T-cell (primary cell): Measurements from ENCODE around the gene TSHR. TPM values are rescaled to one million over a fixed set of nuclear protein-coding genes. Genes with fewer than 3 reads are reported as not detected.

ENCODE experiments used
- ATAC-seq, 4 experiments: fragments of 200-7000 bp in 3 of 4; fragments of 150-1000 bp in 1 of 4; cut with Tn5 transposase; replicated peaks in 1 of 4; 1 replicate in 3 of 4; 2 replicates in 1 of 4; pipeline ENCODE4 v1.10.0; 2021; ENCODE audit warnings: moderate library complexity in 3 of 4, mild to moderate bottlenecking in 2 of 4, moderate number of reproducible peaks in 1 of 4
- CTCF ChIA-PET, 2 donors: fragments of 300-600 bp; sonication (Branson Sonifier 250); formaldehyde crosslinking; loops; one replicate each; lab custom pipeline; 2022; ENCODE audit warnings: antibody characterized with exemption in 2 of 2; lab: Charles Lee
- POLR2A ChIA-PET, 2 donors: fragments of 300-600 bp; sonication (Branson Sonifier 250); formaldehyde crosslinking; loops; one replicate each; lab custom pipeline; 2022; ENCODE audit warnings: antibody characterized with exemption in 2 of 2; lab: Charles Lee
- DNase-seq, 35 experiments: peaks; one replicate each; pipeline versions ENCODE4 v3.0.0 to v3.0.0-alpha.2; 2013 to 2023
- H3K27ac ChIP-seq: one replicate; pipeline ENCODE4 v1.5.1; 2013; ENCODE audit warnings: low read length
- H3K27me3 ChIP-seq, 2 experiments: replicated peaks in 1 of 2; 1 replicate in 1 of 2; 2 replicates in 1 of 2; pipeline versions ENCODE4 v1.6.1 to v1.7.0; 2013; ENCODE audit warnings: low read length in 1 of 2, mixed read lengths in 1 of 2; ENCODE audit not compliant: control insufficient read depth in 2 of 2, insufficient read depth in 2 of 2; ENCODE audit errors: extremely low read depth in 1 of 2
- H3K36me3 ChIP-seq, 2 donors: 1 replicate in 1 of 2; 2 replicates in 1 of 2; pipeline versions ENCODE4 v1.6.1 to v1.7.0; 2013; ENCODE audit warnings: low read length in 1 of 2; ENCODE audit not compliant: control insufficient read depth in 2 of 2, insufficient read depth in 1 of 2; ENCODE audit errors: extremely low read depth in 1 of 2
- H3K4me1 ChIP-seq, 2 experiments: 1 replicate in 1 of 2; 2 replicates in 1 of 2; pipeline versions ENCODE4 v1.6.1 to v1.7.0; 2013; ENCODE audit warnings: low read length in 2 of 2, mixed read lengths in 1 of 2; ENCODE audit not compliant: insufficient read depth in 2 of 2, control insufficient read depth in 1 of 2; ENCODE audit errors: extremely low read depth in 1 of 2
- H3K4me3 ChIP-seq, 2 donors: 1 replicate in 1 of 2; 2 replicates in 1 of 2; pipeline versions ENCODE4 v1.5.1 to v1.7.0; 2013; ENCODE audit warnings: mild to moderate bottlenecking in 2 of 2, low read length in 1 of 2, moderate library complexity in 1 of 2; ENCODE audit not compliant: control insufficient read depth in 1 of 2; ENCODE audit errors: extremely low read depth in 1 of 2
- H3K9me3 ChIP-seq: 2 replicates; pipeline ENCODE4 v1.7.0; 2013
- H3K27ac Mint-ChIP-seq, 2 donors: one replicate each; pipeline ENCODE4 v1.8.0; 2020 to 2021; ENCODE audit warnings: mild to moderate bottlenecking in 2 of 2, mixed read lengths in 2 of 2
- H3K27me3 Mint-ChIP-seq, 2 donors: one replicate each; pipeline ENCODE4 v1.8.0; 2021 to 2022; ENCODE audit warnings: mixed read lengths in 2 of 2
- H3K36me3 Mint-ChIP-seq: one replicate; pipeline ENCODE4 v1.8.0; 2021; ENCODE audit warnings: mixed read lengths
- H3K4me1 Mint-ChIP-seq, 3 donors: one replicate each; pipeline ENCODE4 v1.8.0; 2020 to 2022; ENCODE audit warnings: mixed read lengths in 3 of 3, mild to moderate bottlenecking in 1 of 3
- H3K4me3 Mint-ChIP-seq, 3 donors: one replicate each; pipeline ENCODE4 v1.8.0; 2020 to 2022; ENCODE audit warnings: mild to moderate bottlenecking in 3 of 3, mixed read lengths in 3 of 3, moderate library complexity in 3 of 3
- H3K9me3 Mint-ChIP-seq, 3 donors: one replicate each; pipeline ENCODE4 v1.8.0; 2020 to 2022; ENCODE audit warnings: mixed read lengths in 3 of 3
- WGBS: methylation state at CpG from one replicate; pipeline ENCODE4 v1.1.5; 2013; ENCODE audit warnings: missing lambda C conversion rate; ENCODE audit not compliant: insufficient coverage; 5-methylcytosine and 5-hydroxymethylcytosine counted together
- total RNA-seq, 35 experiments: library from RNA in 6 of 35; stranded (reverse) in 6 of 35; fragments of 120-200 nt in 1 of 35; gene quantifications; one replicate each; pipeline versions ENCODE4 v1.2.1 to v1.2.4 and lab custom pipeline; 2013 to 2026

Gene TSHR
- total RNA-seq, 5 donors from 2014 or later (not counting 1 experiment from before 2014, with no cell fraction given), result 0.25 to 1.7 (median 0.86) TPM

DNA sequence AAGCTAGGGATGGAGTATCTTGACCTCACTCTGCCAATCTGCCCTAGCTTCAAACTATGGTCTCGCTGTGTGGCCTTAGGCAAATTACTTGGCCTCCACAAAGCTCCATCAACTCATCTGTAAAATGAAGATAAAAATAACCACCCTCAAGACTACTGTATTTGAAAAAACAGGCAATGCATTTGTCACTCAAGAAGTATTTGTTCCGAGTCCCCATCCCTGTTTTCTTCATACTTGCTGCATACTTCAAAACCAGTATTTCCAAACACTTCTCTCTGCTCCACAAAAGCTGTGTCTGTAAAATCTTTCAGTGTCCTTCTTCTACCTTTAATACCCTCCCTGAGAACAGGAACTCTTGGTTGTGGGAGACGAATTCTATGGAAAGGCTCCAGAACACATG lies 217.5 kb downstream of the TSHR start:
- H3K27ac Mint-ChIP-seq, result no peak overlapping the region
- POLR2A ChIA-PET, result no interaction called here
- Histone ChIP-seq H3K27me3 (no peaks in the 10 kb centered on the region), H3K4me3 (no peak overlapping the region), H3K4me1 (peaks cover 14 to 17% of the 10 kb centered on the region in 2 experiments), H3K9me3 (no peaks in the 10 kb centered on the region), H3K36me3 (no peaks in the 10 kb centered on the region), H3K27ac (no peak overlapping the region)
- ATAC-seq (no peak), DNase-seq (no peak)
- no peaks in the 10 kb centered on the region for H3K36me3 Mint-ChIP-seq
- peaks cover 25 to 42% (median 31%) of the 10 kb centered on the region in 3 donors for H3K4me1 Mint-ChIP-seq
- no peaks in the 10 kb centered on the region for H3K9me3 Mint-ChIP-seq
- no peak overlapping the region for H3K4me3 Mint-ChIP-seq
- H3K27me3 Mint-ChIP-seq, result no peaks in the 10 kb centered on the region
- 100% methylated on average over 2 of the region's 3 CpGs for WGBS
- CTCF ChIA-PET, result interaction anchor here (1.1 to 1.4 kb wide), 2 partner anchors 8 to 176 kb away, joined by 3 to 7 read pairs; no protein-coding TSS in a partner anchor

DNA sequence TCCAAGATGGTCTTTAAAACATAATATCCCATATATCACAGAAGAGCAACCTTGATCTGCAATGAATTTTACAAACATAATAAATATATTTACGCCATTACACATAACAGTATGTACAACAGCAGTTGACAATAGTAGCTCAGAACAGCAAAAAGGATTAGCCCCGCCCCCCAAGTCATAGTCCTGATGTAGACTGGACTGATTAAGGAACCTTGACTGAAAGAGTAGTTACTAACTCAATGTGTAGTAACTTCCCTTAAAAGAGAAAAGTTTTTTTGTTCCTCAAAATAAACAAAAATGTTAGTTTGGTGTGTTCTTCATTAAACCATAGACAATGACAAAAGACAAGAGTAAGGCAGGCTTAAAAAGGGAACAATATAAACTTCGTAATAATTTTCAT lies 220.8 kb downstream of the TSHR start:
- peaks cover 0 to 8% of the 10 kb centered on the region in 2 experiments for H3K4me1 ChIP-seq
- peaks cover 11 to 38% (median 12%) of the 10 kb centered on the region in 3 donors for H3K4me1 Mint-ChIP-seq
- H3K27me3 Mint-ChIP-seq, result no peaks in the 10 kb centered on the region
- POLR2A ChIA-PET, result interaction anchor here in 1 of 2 donors (0.6 to 0.9 kb wide), 2 partner anchors 43 to 170 kb away, joined by 3 read pairs; no protein-coding TSS in a partner anchor
- H3K9me3 ChIP-seq, result no peaks in the 10 kb centered on the region
- peak overlapping the region; percentile 10 for H3K27ac ChIP-seq
- no CpG with 5 or more reads among the region's 3 CpGs for WGBS
- peak in 1 of 35 experiments; percentile 36 for DNase-seq
- ATAC-seq, result no peak
- no peaks in the 10 kb centered on the region for H3K9me3 Mint-ChIP-seq
- no peak overlapping the region for H3K4me3 ChIP-seq
- H3K27ac Mint-ChIP-seq, result peak overlapping the region; percentile 46 to 66
- H3K4me3 Mint-ChIP-seq, result no peak overlapping the region
- H3K36me3 ChIP-seq, result peaks cover 0 to 4% of the 10 kb centered on the region in 2 donors
- peaks cover 13% of the 10 kb centered on the region for H3K36me3 Mint-ChIP-seq
- CTCF ChIA-PET, result interaction anchor here in 1 of 2 donors (0.7 to 1.3 kb wide), 2 partner anchors 20 to 382 kb away, joined by 3 read pairs; no protein-coding TSS in a partner anchor
- no peaks in the 10 kb centered on the region for H3K27me3 ChIP-seq

DNA sequence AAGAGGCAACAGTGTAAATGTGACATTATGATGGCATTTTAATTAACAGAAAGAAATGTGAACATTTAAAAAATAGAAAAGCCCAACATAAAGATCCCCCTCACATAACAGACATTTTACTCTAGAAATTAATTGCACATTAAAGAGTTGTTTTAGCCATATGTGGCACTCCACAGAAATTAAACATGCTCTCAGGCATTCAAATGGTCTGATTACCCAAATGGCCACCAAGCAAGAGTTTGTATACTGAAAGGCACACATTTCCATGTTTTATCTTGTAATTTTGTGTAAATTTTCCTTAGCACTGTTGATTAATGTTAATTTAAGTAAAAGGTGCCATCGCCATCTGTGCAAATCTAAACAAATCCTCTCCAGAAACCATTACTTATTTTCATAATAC lies 221.8 kb downstream of the TSHR start:
- CTCF ChIA-PET, result no interaction called here
- peaks cover 17 to 42% (median 18%) of the 10 kb centered on the region in 3 donors for H3K4me1 Mint-ChIP-seq
- Histone ChIP-seq H3K27me3 (no peaks in the 10 kb centered on the region), H3K27ac (peak overlapping the region; percentile 45), H3K9me3 (no peaks in the 10 kb centered on the region), H3K4me1 (peaks cover 0 to 8% of the 10 kb centered on the region in 2 experiments), H3K4me3 (no peak overlapping the region), H3K36me3 (peaks cover 0 to 8% of the 10 kb centered on the region in 2 donors)
- ATAC-seq (no peak), DNase-seq (no peak)
- no peaks in the 10 kb centered on the region for H3K9me3 Mint-ChIP-seq
- H3K27ac Mint-ChIP-seq, result peak overlapping the region; percentile 59 to 80
- POLR2A ChIA-PET, result no interaction called here
- WGBS, result no CpG with 5 or more reads among the region's 1 CpG
- H3K4me3 Mint-ChIP-seq, result peak overlapping the region in 1 of 3 donors; percentile 12
- H3K27me3 Mint-ChIP-seq, result no peaks in the 10 kb centered on the region
- H3K36me3 Mint-ChIP-seq, result peaks cover 20% of the 10 kb centered on the region

DNA sequence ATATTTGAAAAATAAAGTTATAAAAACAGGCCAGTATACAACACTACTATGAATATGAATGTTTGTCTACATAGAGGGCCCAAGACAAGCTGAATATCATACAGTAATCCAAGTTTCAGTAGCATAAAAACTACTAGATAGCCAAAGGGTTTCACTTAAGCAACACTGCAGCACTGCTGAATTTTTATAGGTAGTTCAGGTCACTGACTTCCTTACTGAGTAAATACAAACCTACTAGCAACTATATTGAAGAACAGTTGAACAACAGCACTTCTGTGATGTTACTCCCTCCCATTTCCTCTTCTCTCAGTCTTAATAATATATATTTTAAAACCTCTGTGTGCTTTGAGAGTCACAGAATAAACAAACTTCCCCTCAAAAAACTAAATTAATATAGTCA lies 222.6 kb downstream of the TSHR start:
- ATAC-seq (no peak), DNase-seq (no peak)
- POLR2A ChIA-PET, result interaction anchor here in 1 of 2 donors (1.2 kb wide), 1 partner anchor 41 kb away, joined by 4 read pairs; no protein-coding TSS in a partner anchor
- H3K36me3 ChIP-seq, result peaks cover 0 to 15% of the 10 kb centered on the region in 2 donors
- peaks cover 0 to 8% of the 10 kb centered on the region in 2 experiments for H3K4me1 ChIP-seq
- H3K9me3 Mint-ChIP-seq, result no peaks in the 10 kb centered on the region
- peak overlapping the region; percentile 59 to 80 for H3K27ac Mint-ChIP-seq
- H3K27me3 ChIP-seq, result no peaks in the 10 kb centered on the region
- H3K9me3 ChIP-seq, result no peaks in the 10 kb centered on the region
- no peak overlapping the region for H3K4me3 Mint-ChIP-seq
- no peaks in the 10 kb centered on the region for H3K27me3 Mint-ChIP-seq
- H3K4me1 Mint-ChIP-seq, result peaks cover 23 to 48% (median 27%) of the 10 kb centered on the region in 3 donors
- peaks cover 26% of the 10 kb centered on the region for H3K36me3 Mint-ChIP-seq
- CTCF ChIA-PET, result interaction anchor here in 1 of 2 donors (0.7 to 1.0 kb wide), 3 partner anchors 8 to 33 kb away, joined by 3 to 5 read pairs (median 4); no protein-coding TSS in a partner anchor
- no peak overlapping the region for H3K4me3 ChIP-seq
- H3K27ac ChIP-seq, result peak overlapping the region; percentile 45

DNA sequence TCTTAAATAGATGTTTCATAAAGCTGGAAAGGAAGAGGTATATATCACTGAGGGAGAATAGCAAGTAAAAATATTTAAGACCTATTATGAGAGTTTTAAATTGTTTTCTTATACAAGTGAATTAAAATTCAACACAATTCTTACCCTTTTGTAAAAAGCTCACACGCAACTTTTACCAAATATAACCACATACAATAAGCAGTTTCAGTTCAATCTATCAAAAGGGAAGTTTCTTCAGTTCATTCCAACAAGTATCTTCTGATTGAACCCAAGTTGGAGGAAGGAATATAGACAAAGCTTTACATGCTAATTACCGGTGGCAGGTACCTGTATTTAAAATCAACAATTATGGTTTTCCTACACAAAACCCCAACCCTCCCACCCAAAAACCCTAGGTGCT lies 224.2 kb downstream of the TSHR start:
- no peak overlapping the region for H3K27ac ChIP-seq
- no peak overlapping the region for H3K4me3 ChIP-seq
- H3K9me3 ChIP-seq, result no peaks in the 10 kb centered on the region
- ChIA-PET CTCF (interaction anchor here (0.7 to 1.6 kb wide), 4 partner anchors 10 to 183 kb away, joined by 4 to 7 read pairs (median 5); partner anchors contain the start of gene GTF2A1 (in 1 of the 2)), POLR2A (interaction anchor here (0.5 to 1.5 kb wide), 4 partner anchors 32 to 50 kb away, joined by 3 read pairs; no protein-coding TSS in a partner anchor)
- DNase-seq (no peak), ATAC-seq (no peak)
- H3K36me3 ChIP-seq, result peaks cover 0 to 31% of the 10 kb centered on the region in 2 donors
- H3K27me3 ChIP-seq, result no peaks in the 10 kb centered on the region
- H3K4me1 ChIP-seq, result peaks cover 0 to 8% of the 10 kb centered on the region in 2 experiments
- Mint-ChIP-seq H3K27ac (peak overlapping the region in 1 of 2 donors; percentile 53), H3K27me3 (no peaks in the 10 kb centered on the region), H3K9me3 (no peaks in the 10 kb centered on the region), H3K36me3 (peaks cover 32% of the 10 kb centered on the region), H3K4me3 (no peak overlapping the region), H3K4me1 (peaks cover 34 to 57% (median 38%) of the 10 kb centered on the region in 3 donors)
- WGBS, result no CpG with 5 or more reads among the region's 2 CpGs

DNA sequence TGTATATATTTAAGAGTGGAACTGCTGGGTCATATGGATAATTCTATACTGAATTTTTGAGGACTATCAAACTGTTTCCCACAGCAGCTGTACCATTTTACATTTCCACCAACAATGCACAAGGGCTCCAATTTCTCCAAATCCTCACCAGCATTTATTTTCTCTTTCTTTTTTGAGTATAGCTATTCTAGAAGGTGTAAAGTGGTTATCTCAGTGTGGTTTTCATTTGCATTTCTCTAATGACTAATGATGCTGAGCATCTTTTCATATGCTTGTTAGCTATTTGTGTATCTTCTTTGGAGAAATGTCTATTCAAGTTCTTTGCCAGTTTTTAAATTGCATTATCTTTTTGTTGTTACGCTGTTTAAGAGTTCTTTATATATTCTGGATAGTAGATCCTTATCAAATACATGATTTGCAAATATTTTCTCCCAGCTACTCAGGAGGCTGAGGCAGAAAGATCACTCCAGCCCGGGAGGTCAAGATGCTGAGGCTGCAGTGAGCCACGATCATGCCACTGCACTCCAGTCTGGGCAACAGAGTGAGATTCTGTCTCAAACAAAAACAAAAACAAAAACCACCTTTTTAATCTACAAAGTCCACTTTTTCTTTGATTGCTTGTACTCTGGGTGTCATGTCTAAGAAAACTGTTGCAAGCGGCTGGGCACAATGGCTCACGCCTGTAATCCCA lies 232.6 kb downstream of the TSHR start:
- H3K4me3 ChIP-seq, result no peak overlapping the region
- H3K4me1 Mint-ChIP-seq, result peaks cover 48 to 58% (median 53%) of the 10 kb centered on the region in 3 donors
- H3K9me3 ChIP-seq, result no peaks in the 10 kb centered on the region
- WGBS, result 70% methylated on average over 3 of the region's 5 CpGs
- peaks cover 4 to 27% of the 10 kb centered on the region in 2 experiments for H3K4me1 ChIP-seq
- ChIA-PET CTCF (interaction anchor here (1.4 to 1.5 kb wide), 2 partner anchors 18 to 276 kb away, joined by 4 read pairs; no protein-coding TSS in a partner anchor), POLR2A (no interaction called here)
- no peak overlapping the region for H3K27ac ChIP-seq
- no peaks in the 10 kb centered on the region for H3K27me3 ChIP-seq
- no peaks in the 10 kb centered on the region for H3K9me3 Mint-ChIP-seq
- ATAC-seq, result no peak
- no peaks in the 10 kb centered on the region for H3K27me3 Mint-ChIP-seq
- DNase-seq, result no peak
- H3K36me3 ChIP-seq, result peaks cover 0 to 46% of the 10 kb centered on the region in 2 donors
- H3K36me3 Mint-ChIP-seq, result peaks cover 43% of the 10 kb centered on the region
- no peak overlapping the region for H3K4me3 Mint-ChIP-seq
- H3K27ac Mint-ChIP-seq, result peak overlapping the region in 1 of 2 donors; percentile 58
